LNCaP clone FGC (cell line): ENCODE data around the gene THRB.

ENCODE experiments used
- DNase-seq: peaks from one replicate; pipeline ENCODE4 v3.0.0-alpha.2; 2011; ENCODE audit warnings: low read depth
- H3K4me3 ChIP-seq: 2 replicates; pipeline ENCODE4 v1.5.1; 2011; ENCODE audit warnings: mild to moderate bottlenecking, low read depth, low read length, control low read depth
- TF ChIP-seq, protein P1 (sequence below): IDR thresholded peaks from 2 replicates; pipeline ENCODE4 v1.5.1; 2012; ENCODE audit warnings: mild to moderate bottlenecking; ENCODE audit not compliant: control insufficient read depth, insufficient read depth; ENCODE audit errors: extremely low read depth

The THRB gene

DNA sequence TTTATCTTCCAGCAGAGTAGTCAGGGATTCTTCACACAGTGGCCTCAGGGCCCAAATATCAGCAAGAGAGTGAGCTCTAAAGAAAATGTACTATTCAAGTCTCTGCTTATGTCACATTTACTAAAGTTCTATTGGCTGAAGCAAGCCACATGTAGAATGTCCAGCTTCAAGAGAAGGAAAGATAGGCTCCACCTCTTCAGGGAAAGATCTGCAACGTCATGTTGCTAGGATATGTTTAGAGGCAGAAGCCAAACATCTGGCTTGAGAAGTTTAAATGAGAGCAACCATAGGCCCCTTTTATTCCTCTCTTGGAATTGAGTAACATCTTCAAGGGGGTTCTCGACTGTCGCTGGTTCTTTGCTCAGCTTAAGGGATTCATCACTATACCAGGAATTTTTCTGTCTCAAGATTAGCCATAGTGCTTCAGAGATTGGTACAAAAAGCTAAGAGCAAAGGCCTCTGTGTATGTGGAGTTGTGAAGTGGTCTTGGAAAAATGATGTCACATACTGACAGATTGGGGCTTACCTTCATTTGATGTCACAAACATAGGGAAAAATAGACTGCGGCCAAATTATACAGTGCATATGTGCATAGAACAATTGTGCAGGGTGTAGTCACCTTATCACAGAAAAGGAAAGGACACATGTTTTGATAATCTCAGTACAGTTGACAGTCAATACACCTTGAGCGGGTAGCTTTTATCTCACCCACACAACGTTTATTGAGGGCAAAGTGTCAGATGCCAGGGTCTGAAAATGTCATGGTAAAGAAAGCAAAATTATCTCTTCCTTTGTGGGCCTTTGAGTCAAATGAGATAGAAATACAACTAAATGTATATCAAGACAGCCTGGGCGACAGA, 11.3 kb upstream of the THRB start:
- no peak overlapping the region for H3K4me3 ChIP-seq
- DNase-seq, result no peak
- TF ChIP-seq, protein P1, sequence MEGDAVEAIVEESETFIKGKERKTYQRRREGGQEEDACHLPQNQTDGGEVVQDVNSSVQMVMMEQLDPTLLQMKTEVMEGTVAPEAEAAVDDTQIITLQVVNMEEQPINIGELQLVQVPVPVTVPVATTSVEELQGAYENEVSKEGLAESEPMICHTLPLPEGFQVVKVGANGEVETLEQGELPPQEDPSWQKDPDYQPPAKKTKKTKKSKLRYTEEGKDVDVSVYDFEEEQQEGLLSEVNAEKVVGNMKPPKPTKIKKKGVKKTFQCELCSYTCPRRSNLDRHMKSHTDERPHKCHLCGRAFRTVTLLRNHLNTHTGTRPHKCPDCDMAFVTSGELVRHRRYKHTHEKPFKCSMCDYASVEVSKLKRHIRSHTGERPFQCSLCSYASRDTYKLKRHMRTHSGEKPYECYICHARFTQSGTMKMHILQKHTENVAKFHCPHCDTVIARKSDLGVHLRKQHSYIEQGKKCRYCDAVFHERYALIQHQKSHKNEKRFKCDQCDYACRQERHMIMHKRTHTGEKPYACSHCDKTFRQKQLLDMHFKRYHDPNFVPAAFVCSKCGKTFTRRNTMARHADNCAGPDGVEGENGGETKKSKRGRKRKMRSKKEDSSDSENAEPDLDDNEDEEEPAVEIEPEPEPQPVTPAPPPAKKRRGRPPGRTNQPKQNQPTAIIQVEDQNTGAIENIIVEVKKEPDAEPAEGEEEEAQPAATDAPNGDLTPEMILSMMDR, result no peak

DNA sequence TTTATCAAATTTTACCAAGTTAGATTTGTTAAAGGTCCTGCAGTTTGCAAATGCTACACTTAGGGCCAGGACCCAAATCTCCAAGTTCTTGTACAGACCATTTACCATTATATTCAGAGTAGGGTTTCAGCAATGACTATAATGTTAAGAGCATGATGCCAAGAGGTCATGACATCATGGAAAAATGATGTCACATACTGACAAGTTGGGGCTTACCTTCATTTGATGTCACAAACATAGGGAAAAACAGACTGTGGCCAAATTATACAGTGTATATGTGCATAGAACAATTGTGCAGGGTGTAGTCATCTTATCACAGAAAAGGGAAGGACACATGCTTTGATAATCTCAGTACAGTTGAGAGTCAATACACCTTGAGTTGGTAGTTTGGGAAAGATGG, 10.1 kb upstream of the THRB start:
- H3K4me3 ChIP-seq, result no peak overlapping the region
- TF ChIP-seq, protein P1, result no peak
- no peak for DNase-seq

DNA sequence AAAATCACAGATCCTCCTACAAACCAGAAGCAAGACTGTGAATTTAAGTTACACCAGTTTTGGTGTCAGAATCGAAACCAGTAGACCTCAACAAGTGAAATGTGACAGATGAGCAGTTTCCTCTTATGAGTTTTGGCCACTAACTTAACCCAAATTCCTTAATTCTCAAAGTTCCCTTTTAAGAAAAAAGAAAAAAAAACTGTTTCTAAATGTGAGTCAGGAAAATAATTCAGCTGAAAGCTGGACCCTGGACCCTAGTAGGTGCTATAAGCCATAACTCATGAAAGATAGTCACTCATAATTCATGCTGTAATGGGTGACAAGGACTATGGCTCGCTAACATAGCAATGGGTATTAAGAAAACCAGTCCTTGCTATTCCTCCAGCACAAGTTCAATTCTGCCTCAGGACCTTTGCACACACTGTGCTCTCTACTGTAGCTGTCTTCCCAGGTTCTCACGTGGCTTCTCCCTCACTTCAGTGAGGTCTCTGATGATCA, 9.0 kb upstream of the THRB start:
- TF ChIP-seq, protein P1, result no peak
- no peak for DNase-seq
- H3K4me3 ChIP-seq, result no peak overlapping the region

DNA sequence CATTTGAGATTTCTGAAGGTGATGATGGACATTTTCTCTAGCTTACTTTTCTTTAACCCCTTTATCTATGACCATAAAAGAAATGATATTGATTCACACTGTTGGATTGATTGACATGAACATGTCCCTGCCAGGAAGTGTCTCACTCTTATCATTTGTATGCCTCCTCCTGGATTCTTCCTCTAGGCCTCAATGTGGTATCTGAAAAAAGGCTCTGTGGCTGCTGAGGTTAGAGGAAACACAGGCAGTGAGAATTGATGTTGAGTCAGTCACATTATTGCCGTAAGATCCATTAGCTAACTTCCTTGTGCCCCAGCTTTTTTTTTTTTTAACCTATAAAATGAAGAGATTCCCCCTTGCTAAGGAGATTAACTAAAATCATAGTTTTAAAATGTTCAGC, 8.0 kb upstream of the THRB start:
- TF ChIP-seq, protein P1, result no peak
- no peak for DNase-seq
- H3K4me3 ChIP-seq, result no peak overlapping the region

DNA sequence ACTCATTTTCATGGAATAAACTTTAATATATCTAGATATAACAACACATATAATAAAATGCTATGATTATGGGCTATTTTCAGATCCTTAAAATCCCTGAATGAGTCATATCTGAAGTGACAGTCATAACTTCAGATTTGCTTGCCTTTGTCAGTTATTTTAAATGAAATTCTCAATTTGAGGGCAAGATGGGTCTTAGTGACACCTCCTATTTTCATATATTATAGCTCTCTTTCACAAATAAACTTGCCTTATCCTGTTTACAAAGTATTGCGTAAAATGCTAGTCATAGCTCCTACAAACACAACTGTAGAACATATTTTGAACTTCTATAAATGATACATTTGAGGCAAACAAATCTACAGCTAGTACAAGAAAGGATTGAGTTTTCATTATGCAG, 6.2 kb upstream of the THRB start:
- H3K4me3 ChIP-seq, result no peak overlapping the region
- TF ChIP-seq, protein P1, result no peak
- DNase-seq, result no peak

DNA sequence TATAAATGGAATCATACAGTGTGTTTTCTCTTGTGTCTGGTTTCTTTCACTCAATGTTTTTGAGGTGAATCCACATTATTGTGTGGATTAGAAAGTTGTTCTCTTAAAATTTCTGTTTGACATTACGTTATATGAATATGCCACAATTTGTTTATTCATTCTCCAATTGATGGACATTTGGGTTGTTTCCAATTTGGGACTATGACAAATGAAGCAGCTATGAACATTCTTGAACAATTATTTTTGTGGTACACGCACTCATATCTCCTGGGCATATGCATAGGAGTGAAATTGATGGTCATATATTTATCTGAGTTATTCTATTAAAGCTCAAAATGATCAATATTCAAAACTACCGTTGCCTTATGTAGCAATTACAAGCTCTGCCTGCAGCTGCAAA, 5.3 kb upstream of the THRB start:
- no peak for DNase-seq
- TF ChIP-seq, protein P1, result no peak
- H3K4me3 ChIP-seq, result no peak overlapping the region
